PC-9 (cell line): ENCODE results near the gene TSPAN14. TPM values are rescaled to one million over a fixed set of nuclear protein-coding genes. Genes with fewer than 3 reads are reported as not detected.
A peak's percentile ranks its signal among the peaks of the same experiment; 100 is the strongest.

Source experiments
- BruUV-seq: library from RNA; stranded (reverse); fragments of 400-500 nt; replicated peaks from 2 replicates; lab custom pipeline; 2021; lab: Mats Ljungman, UMichigan
- CTCF ChIA-PET: fragments of 300-600 bp; sonication (Branson Sonifier 250); formaldehyde crosslinking; loops from one replicate; lab custom pipeline; 2022; ENCODE audit warnings: antibody characterized with exemption; lab: Charles Lee
- POLR2A ChIA-PET: fragments of 300-600 bp; sonication (Branson Sonifier 250); formaldehyde crosslinking; loops from one replicate; lab custom pipeline; 2022; ENCODE audit warnings: antibody characterized with exemption; ENCODE audit not compliant: unreplicated experiment; lab: Charles Lee
- DNase-seq, 2 experiments: peaks; one replicate each; pipeline versions ENCODE4 v3.0.0 to v3.0.0-alpha.2; 2015 to 2022; ENCODE audit warnings: mixed read lengths in 1 of 2
- H2AFZ ChIP-seq: fragments of 200-600 bp; sonication (generic); 2 replicates; pipeline ENCODE4 v1.8.1; 2017; ENCODE audit warnings: antibody characterized with exemption
- H3F3A ChIP-seq: fragments of 200-600 bp; sonication (generic); 2 replicates; pipeline ENCODE4 v1.8.1; 2017; ENCODE audit warnings: antibody characterized with exemption, mild to moderate bottlenecking, low read depth; ENCODE audit not compliant: insufficient read depth
- H3K27ac ChIP-seq: fragments of 200-600 bp; sonication (generic); 2 replicates; pipeline ENCODE4 v1.6.1; 2016; ENCODE audit warnings: mixed run types
- H3K27me3 ChIP-seq: fragments of 200-600 bp; sonication (generic); 2 replicates; pipeline ENCODE4 v1.6.1; 2016; ENCODE audit warnings: low read depth, mixed run types; ENCODE audit not compliant: insufficient read depth
- H3K36me3 ChIP-seq: fragments of 200-600 bp; sonication (generic); 2 replicates; pipeline ENCODE4 v1.6.1; 2016; ENCODE audit warnings: low read depth, mixed run types
- H3K4me1 ChIP-seq: fragments of 200-600 bp; sonication (generic); replicated peaks from 2 replicates; pipeline ENCODE4 v1.6.1; 2016; ENCODE audit warnings: mixed run types; ENCODE audit not compliant: insufficient read depth
- H3K4me2 ChIP-seq: fragments of 200-600 bp; sonication (generic); 2 replicates; pipeline ENCODE4 v1.6.1; 2017; ENCODE audit warnings: mixed run types
- H3K4me3 ChIP-seq: fragments of 200-600 bp; sonication (generic); 2 replicates; pipeline ENCODE4 v1.6.1; 2016; ENCODE audit warnings: mixed run types
- H3K79me2 ChIP-seq: fragments of 200-600 bp; sonication (generic); 2 replicates; pipeline ENCODE4 v1.6.1; 2017; ENCODE audit warnings: low read depth, mixed run types
- H3K9me2 ChIP-seq: fragments of 200-600 bp; sonication (generic); 2 replicates; pipeline ENCODE4 v1.8.1; 2017; ENCODE audit warnings: mild to moderate bottlenecking; ENCODE audit not compliant: insufficient read depth
- H3K9me3 ChIP-seq: fragments of 200-600 bp; sonication (generic); 2 replicates; pipeline ENCODE4 v1.8.1; 2016; ENCODE audit warnings: low read depth; ENCODE audit not compliant: insufficient read depth
- H4K20me1 ChIP-seq: fragments of 200-600 bp; sonication (generic); 2 replicates; pipeline ENCODE4 v1.8.1; 2017; ENCODE audit not compliant: insufficient read depth
- EZH2 ChIP-seq: fragments of 200-600 bp; sonication (generic); IDR thresholded peaks from 2 replicates; pipeline ENCODE4 v1.8.0; 2017; ENCODE audit warnings: antibody characterized with exemption, low read depth
- intact Hi-C: fragments of 100-400 bp; cut with micrococcal nuclease; formaldehyde crosslinking; loops from one replicate; pipeline ENCODE4 v1.10.0; 2022; ENCODE audit not compliant: unreplicated experiment
- total RNA-seq: library from RNA; stranded (reverse); gene quantifications from 2 replicates; pipeline ENCODE4 v1.2.3, GENCODE V29; 2021
- TF ChIP-seq, protein P1 (sequence below): fragments of 200-600 bp; sonication (generic); conservative IDR thresholded peaks from 2 replicates; pipeline ENCODE4 v1.6.1; 2017; ENCODE audit warnings: mixed run types, antibody characterized with exemption, mild to moderate bottlenecking, moderate library complexity

TSPAN14 gene
- total RNA-seq, 1 experiment from 2014 or later = 135 TPM

DNA sequence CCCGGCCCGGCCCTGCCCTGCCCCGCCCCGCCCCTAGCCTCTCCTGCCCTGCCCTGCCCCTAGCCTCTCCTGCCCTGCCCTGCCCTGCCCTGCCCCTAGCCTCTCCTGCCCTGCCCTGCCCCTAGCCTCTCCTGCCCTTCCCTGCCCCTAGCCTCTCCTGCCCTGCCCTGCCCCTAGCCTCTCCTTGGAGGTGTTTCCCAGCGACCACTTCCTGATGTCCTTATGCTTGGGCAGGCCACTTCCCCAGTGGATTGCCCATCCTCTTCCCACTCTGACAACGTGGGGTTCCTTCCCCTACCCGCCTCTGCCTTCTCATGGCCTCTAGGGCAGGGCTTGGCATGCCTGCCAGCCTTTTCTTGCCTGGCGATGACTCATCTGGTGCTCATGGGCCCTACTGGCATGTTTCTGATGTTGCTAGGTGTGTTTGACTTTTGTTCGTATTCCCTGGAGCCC, 24.6 kb upstream of the TSPAN14 start:
- H4K20me1 ChIP-seq = no peaks in the 10 kb centered on the region
- H3K79me2 ChIP-seq = no peaks in the 10 kb centered on the region
- H3K4me3 ChIP-seq = no peak overlapping the region
- TF ChIP-seq, protein P1, sequence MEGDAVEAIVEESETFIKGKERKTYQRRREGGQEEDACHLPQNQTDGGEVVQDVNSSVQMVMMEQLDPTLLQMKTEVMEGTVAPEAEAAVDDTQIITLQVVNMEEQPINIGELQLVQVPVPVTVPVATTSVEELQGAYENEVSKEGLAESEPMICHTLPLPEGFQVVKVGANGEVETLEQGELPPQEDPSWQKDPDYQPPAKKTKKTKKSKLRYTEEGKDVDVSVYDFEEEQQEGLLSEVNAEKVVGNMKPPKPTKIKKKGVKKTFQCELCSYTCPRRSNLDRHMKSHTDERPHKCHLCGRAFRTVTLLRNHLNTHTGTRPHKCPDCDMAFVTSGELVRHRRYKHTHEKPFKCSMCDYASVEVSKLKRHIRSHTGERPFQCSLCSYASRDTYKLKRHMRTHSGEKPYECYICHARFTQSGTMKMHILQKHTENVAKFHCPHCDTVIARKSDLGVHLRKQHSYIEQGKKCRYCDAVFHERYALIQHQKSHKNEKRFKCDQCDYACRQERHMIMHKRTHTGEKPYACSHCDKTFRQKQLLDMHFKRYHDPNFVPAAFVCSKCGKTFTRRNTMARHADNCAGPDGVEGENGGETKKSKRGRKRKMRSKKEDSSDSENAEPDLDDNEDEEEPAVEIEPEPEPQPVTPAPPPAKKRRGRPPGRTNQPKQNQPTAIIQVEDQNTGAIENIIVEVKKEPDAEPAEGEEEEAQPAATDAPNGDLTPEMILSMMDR = no peak
- no peak for TF ChIP-seq EZH2
- intact Hi-C loops = loop anchor here (1.0 to 2.0 kb wide), 3 partner anchors 21 to 31 kb away; partner anchors contain the start of gene PRXL2A
- H3K9me2 ChIP-seq = no peaks in the 10 kb centered on the region
- H3K27ac ChIP-seq = peak overlapping the region; percentile 30
- H3K9me3 ChIP-seq = no peaks in the 10 kb centered on the region
- BruUV-seq = no TSS peak
- H3K36me3 ChIP-seq = 0 out of 2 replicates have a peak, but pooled peaks cover 21% of the 10 kb centered on the region
- peaks cover 27% of the 10 kb centered on the region for H3K4me1 ChIP-seq
- POLR2A ChIA-PET = no interaction called here
- H2AFZ ChIP-seq = no peak overlapping the region
- peak; percentile 92 to 96 for DNase-seq
- no peaks in the 10 kb centered on the region for H3K27me3 ChIP-seq
- peak overlapping the region; percentile 51 for H3K4me2 ChIP-seq
- H3F3A ChIP-seq = peaks cover 24% of the 10 kb centered on the region
- CTCF ChIA-PET = interaction anchor here (0.6 to 1.3 kb wide), 3 partner anchors 13 to 323 kb away, joined by 4 to 14 read pairs (median 7); no protein-coding TSS in a partner anchor

DNA sequence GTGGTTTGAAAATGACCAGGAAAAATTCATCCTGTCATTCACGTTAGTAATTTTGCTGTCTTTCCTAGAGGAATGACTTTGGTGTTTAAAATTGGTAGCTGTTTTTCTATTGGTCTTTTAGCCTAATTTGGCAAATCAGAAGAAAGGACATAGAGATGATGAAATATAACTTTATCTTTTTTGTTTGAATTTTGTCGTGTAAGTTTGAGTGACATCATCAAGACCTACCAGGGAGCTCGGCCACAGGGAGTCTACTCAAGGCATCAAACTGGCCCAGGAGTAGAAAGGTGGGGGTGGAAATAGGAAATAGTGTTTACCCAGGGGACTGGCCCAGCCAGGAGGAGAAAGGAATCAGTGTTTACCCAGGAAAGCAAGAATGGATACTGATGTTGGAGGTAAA, 21.0 kb upstream of the TSPAN14 start:
- no peak overlapping the region for H3K4me3 ChIP-seq
- no peak overlapping the region for H3K4me2 ChIP-seq
- H2AFZ ChIP-seq = no peak overlapping the region
- no peaks in the 10 kb centered on the region for H3K27me3 ChIP-seq
- no peak for DNase-seq
- H3K79me2 ChIP-seq = no peaks in the 10 kb centered on the region
- H3K36me3 ChIP-seq = 0 out of 2 replicates have a peak, but pooled peaks cover 13% of the 10 kb centered on the region
- intact Hi-C loops = no loop called here
- BruUV-seq = no TSS peak
- no peaks in the 10 kb centered on the region for H3K9me3 ChIP-seq
- H3K9me2 ChIP-seq = no peaks in the 10 kb centered on the region
- no peaks in the 10 kb centered on the region for H4K20me1 ChIP-seq
- TF ChIP-seq, protein P1 = no peak
- TF ChIP-seq EZH2 = no peak
- no peak overlapping the region for H3K27ac ChIP-seq
- peaks cover 55% of the 10 kb centered on the region for H3F3A ChIP-seq
- H3K4me1 ChIP-seq = peaks cover 54% of the 10 kb centered on the region
- POLR2A ChIA-PET = interaction anchor here (0.6 kb wide), 1 partner anchor 945 kb away, joined by 6 read pairs; no protein-coding TSS in a partner anchor
- CTCF ChIA-PET = no interaction called here

DNA sequence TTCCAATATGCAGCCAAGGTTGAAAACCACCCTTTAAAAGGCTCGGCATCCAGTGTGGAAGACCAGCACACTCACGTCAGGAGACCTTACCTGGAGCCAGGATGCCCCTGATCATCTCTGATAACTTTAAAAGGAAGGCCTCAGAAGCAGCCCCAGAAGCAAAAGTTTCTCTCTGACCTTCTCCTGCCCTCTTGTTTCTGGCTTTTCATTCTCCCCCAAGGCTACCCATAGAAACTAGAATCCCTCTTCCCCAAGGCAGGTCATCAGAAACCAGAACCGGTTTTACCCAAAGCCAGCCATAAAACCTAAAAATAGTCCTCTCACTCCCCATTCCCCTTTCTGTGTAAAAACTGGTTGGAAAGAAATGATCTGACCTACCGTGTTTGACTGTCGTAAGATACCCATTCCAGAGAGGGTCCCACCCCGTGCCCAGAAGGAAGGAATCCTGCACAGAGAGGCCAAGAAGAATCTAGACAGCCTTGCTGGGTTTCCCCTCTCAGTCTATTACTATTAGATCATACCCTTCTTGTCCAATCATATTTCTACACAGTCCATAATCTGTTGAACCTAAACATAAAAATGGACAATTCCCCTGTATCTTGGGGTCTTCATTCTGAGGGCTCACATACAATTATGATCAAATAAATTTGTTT, 17.5 kb upstream of the TSPAN14 start:
- Histone ChIP-seq H3K4me1 (peaks cover 37% of the 10 kb centered on the region), H3K4me2 (peak overlapping the region; percentile 24), H3K9me3 (no peaks in the 10 kb centered on the region), H3K27ac (peak overlapping the region; percentile 68), H3K79me2 (no peaks in the 10 kb centered on the region), H3F3A (peaks cover 35% of the 10 kb centered on the region), H2AFZ (no peak overlapping the region), H3K4me3 (no peak overlapping the region), H3K9me2 (no peaks in the 10 kb centered on the region), H4K20me1 (no peaks in the 10 kb centered on the region), H3K27me3 (no peaks in the 10 kb centered on the region), H3K36me3 (0 out of 2 replicates have a peak, but pooled peaks cover 8% of the 10 kb centered on the region)
- TF ChIP-seq EZH2 = no peak
- TF ChIP-seq, protein P1 = no peak
- no TSS peak for BruUV-seq
- ChIA-PET POLR2A (no interaction called here), CTCF (no interaction called here)
- DNase-seq = peak in 1 of 2 experiments; percentile 80
- intact Hi-C loops = no loop called here
